ENCODE results near the gene PCP4.
"Not testable (repeated sequence)": the region's sequence is repeated elsewhere in the genome, so short reads cannot be mapped to it uniquely, and the experiment has no call there.

PCP4 gene

DNA sequence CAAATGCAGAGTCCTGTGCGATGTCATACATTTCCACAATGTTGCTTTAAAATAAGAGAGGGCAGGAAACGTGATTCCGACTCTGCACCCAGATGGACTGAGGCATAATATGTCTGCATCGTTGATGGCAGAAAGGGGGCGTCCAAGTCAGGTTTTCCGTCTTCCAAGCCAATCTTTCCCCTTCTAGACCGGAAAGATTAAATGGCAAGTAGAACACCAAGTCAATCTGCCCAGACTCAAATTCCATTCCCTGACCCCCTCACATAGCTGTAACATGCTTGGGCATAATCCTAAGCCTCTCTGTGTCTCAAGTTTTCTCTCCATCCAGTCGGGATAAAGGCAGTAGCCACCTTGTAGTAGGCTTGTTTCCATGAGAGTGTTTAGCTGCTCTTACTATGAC lies 14.4 kb downstream of the PCP4 start:
- Mint-ChIP-seq H3K4me3 (no peak overlapping the region), H3K27me3 (no peaks in the 10 kb centered on the region), H3K36me3 (ENCODE audit: insufficient read depth) (no peaks in the 10 kb centered on the region), H3K4me1 (ENCODE audit: low read depth in 2 of 2) (no peaks in the 10 kb centered on the region), H3K9me3 (peaks cover 7 to 8% of the 10 kb centered on the region in 2 donors), H3K27ac (no peak overlapping the region)
- ATAC-seq (replicated peaks) (no peak), DNase-seq (no peak)

DNA sequence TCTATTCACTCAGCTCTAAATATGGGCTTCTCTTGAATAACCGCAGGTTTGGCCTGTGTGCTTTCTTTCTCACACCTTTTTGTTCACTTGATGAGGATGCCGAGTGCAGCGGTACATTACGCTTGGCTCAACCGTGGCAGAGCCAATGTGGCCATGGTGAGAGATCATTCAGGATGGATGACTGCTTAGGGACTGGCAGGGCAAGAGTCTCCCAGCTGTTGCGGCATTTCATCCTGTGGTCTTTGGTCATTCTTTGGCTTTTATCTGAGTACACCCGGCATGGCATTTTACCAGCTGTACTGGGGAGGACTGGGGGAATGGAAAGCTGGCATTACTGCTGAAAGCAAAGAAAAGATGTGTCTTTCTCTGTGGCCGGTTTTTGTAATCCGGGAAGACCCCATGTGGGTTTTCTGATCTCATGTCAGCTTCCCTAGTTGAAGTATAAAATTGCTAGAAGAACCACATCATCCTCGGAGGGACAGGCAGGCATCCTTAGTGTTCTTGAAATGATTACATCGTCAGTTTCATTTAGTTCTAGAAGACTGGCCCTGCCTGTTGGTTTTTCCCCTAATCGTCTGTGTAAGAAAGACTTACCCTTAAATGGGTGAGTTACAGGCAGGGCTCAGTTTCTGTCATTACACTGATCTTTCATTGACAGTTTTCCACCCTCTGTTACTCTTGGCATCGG lies 15.1 kb downstream of the PCP4 start:
- Mint-ChIP-seq H3K27ac (no peak overlapping the region), H3K27me3 (no peaks in the 10 kb centered on the region), H3K9me3 (peaks cover 7 to 8% of the 10 kb centered on the region in 2 donors), H3K4me3 (no peak overlapping the region), H3K4me1 (ENCODE audit: low read depth in 2 of 2) (no peaks in the 10 kb centered on the region), H3K36me3 (ENCODE audit: insufficient read depth) (no peaks in the 10 kb centered on the region)
- ATAC-seq (replicated peaks) (no peak), DNase-seq (no peak)

DNA sequence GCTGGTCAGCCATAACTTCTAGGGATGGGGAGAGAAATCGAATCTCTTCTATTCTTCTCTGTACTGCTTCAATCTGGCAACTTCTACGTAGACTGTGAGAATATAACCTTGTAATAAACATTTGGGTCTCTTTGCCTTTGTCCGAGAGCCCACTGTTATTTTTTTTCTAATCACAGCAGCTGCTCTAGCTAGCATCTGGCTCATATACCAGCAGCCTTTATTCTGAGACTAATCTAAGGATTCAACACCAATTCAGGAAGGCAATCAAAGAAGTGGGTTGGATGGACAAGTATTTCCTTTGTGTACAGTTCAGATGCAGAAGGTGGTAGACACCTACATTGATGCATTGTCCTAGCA lies 15.6 kb downstream of the PCP4 start:
- no peak overlapping the region for H3K27ac Mint-ChIP-seq
- no peak for DNase-seq
- H3K4me1 Mint-ChIP-seq (ENCODE audit: low read depth in 2 of 2) = no peaks in the 10 kb centered on the region
- H3K9me3 Mint-ChIP-seq = peaks cover 7 to 8% of the 10 kb centered on the region in 2 donors
- ATAC-seq (replicated peaks) = no peak
- no peaks in the 10 kb centered on the region for H3K27me3 Mint-ChIP-seq
- no peaks in the 10 kb centered on the region for H3K36me3 Mint-ChIP-seq (ENCODE audit: insufficient read depth)
- no peak overlapping the region for H3K4me3 Mint-ChIP-seq

DNA sequence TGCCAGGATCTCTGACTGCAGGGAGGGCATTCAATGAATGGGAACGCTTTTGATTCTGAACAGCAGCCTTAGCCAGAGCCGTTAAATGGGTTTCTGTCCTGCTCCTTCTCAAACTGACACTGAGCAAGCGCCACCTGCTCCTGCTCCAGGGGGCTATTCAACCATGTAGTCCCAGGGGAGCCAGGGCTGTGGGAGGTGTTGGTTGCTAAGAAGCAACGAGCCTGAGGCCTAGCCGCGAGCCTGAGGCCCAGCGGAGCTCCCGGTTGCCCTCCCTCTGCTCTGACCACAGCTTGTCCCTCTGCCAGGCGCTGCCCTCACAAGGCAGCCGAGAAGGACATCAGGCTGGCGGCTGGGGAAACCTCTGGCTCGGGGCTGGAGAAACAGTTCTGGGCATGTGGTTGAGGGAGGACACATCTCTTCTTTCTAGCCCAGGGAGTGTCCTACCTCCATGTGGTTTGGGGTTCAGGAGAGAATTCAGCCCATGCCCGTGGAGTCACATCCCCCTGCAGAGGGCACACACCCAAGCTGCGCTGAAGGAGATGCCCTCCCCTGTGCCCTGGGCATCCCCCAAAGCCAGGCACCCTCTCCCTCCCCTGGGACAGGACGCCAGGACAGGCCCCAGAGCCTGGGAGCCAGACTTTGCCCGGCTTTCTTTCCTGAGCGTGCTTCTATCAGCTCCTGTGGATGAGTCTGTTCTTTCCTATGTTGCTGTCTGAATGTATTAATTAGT lies 18.0 kb downstream of the PCP4 start:
- Mint-ChIP-seq H3K27me3 (no peaks in the 10 kb centered on the region), H3K4me1 (ENCODE audit: low read depth in 2 of 2) (no peaks in the 10 kb centered on the region), H3K9me3 (peaks cover 8 to 9% of the 10 kb centered on the region in 2 donors), H3K4me3 (no peak overlapping the region), H3K36me3 (ENCODE audit: insufficient read depth) (no peaks in the 10 kb centered on the region), H3K27ac (no peak overlapping the region)
- DNase-seq (no peak), ATAC-seq (replicated peaks) (no peak)

DNA sequence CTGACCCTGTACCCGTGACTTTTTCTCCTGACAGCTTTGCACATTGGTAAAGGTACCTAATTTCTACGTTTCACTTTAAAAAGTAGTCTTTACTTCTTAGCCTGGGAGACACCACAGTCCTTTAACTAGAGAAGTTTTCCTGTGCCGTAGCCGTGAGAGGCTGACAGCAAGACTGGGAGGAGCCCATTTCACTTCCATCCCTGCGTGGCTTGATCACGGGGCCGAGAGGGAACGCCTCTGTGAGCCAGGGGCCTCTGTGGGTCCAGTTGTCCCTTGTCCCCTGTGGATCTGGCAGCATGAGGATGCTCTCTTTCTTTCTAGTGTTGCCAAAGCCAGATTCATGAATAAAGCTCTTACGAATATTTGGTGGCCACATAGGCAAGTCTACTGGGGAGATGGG lies 21.6 kb downstream of the PCP4 start:
- Mint-ChIP-seq H3K4me3 (no peak overlapping the region), H3K36me3 (ENCODE audit: insufficient read depth) (no peaks in the 10 kb centered on the region), H3K27me3 (no peaks in the 10 kb centered on the region), H3K4me1 (ENCODE audit: low read depth in 2 of 2) (no peaks in the 10 kb centered on the region), H3K9me3 (peaks cover 6 to 10% of the 10 kb centered on the region in 2 donors), H3K27ac (no peak overlapping the region)
- DNase-seq (no peak), ATAC-seq (replicated peaks) (no peak)

DNA sequence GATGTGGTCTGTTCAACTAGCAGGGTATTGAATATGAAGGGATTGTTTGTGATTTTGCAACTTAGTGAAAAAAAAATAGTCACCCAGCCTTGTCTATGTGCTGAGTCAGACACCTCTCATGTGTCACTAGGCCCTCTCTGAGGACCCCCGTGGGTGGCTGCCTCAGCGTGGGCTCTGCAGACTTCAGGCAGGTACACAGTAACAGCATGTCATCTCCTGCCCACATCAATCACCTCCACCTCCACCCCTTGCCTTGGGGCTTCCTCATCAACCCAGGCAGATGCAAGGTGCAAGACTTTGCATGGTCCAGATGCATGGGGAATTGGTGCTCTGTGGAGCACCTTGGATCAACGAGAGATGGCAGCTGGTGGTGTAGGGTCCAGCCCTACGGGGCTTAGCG lies 23.9 kb downstream of the PCP4 start:
- no peak overlapping the region for H3K27ac Mint-ChIP-seq
- H3K9me3 Mint-ChIP-seq = peaks cover 12 to 20% of the 10 kb centered on the region in 2 donors
- H3K36me3 Mint-ChIP-seq (ENCODE audit: insufficient read depth) = no peaks in the 10 kb centered on the region
- no peaks in the 10 kb centered on the region for H3K4me1 Mint-ChIP-seq (ENCODE audit: low read depth in 2 of 2)
- H3K4me3 Mint-ChIP-seq = no peak overlapping the region
- no peaks in the 10 kb centered on the region for H3K27me3 Mint-ChIP-seq
- DNase-seq (no peak), ATAC-seq (replicated peaks) (no peak)

DNA sequence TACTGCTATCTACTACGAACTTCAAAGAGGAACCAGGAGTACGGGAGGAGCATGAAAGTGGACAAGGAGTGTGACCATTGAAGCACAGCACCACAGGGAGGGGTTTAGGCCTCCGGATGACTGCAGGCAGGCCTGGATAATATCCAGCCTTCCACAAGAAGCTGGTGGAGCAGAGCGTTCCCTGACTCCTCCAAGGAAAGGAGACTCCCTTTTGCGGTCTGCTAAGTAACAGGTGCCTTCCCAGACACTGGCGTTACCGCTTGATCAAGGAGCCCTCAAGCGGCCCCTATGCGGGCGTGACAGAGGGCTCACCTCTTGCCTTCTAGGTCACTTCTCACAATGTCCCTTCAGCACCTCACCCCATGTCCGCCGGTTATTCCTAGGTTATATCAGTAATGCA lies 24.6 kb downstream of the PCP4 start:
- not testable (repeated sequence) for H3K36me3 Mint-ChIP-seq (ENCODE audit: insufficient read depth); H3K4me3 Mint-ChIP-seq; H3K27ac Mint-ChIP-seq; DNase-seq; ATAC-seq (replicated peaks); H3K4me1 Mint-ChIP-seq (ENCODE audit: low read depth in 2 of 2); H3K27me3 Mint-ChIP-seq
- peaks cover 12 to 22% of the 10 kb centered on the region in 2 donors for H3K9me3 Mint-ChIP-seq

DNA sequence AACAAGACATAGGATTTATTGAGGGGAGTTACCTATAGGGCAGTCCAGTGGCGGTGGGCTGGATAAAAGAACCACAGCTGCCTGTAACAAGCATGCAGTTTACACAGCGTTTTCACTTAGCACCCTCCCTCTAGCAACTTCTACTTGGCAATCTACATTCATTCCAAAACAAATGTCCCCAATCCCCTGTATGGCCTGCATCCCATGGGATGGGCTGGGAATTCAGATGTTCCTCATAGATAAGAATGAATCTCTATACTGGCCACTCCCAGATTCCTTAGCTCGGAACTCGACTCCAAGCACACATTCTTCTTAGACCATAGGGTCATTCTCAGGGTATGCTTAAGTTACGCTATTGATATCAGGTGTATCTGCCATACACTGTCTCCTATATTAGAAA lies 33.3 kb downstream of the PCP4 start:
- Mint-ChIP-seq H3K27ac (no peak overlapping the region), H3K27me3 (no peaks in the 10 kb centered on the region), H3K4me3 (no peak overlapping the region), H3K4me1 (ENCODE audit: low read depth in 2 of 2) (no peaks in the 10 kb centered on the region), H3K36me3 (ENCODE audit: insufficient read depth) (peaks cover 4% of the 10 kb centered on the region), H3K9me3 (peaks cover 5 to 7% of the 10 kb centered on the region in 2 donors)
- ATAC-seq (replicated peaks) = no peak
- no peak for DNase-seq

DNA sequence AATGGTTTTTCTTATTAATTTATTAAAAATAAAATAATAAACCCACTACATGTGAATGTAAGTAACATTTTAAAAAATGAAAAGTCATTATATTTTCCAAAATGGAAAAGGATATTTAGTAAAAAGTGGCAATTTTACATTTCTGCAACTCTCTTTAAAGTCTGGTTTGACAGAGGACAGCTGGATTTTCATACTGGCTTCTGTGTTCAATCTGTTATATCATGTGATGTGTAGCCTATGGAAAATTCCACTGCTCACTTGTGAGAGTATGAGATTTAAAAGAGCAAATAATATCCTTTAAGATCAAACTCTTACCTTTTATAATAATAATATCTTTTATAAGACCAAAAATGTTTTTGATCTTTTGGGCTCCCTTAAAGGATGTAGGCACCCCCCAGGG lies 33.7 kb downstream of the PCP4 start:
- Mint-ChIP-seq H3K4me3 (no peak overlapping the region), H3K9me3 (peaks cover 4 to 5% of the 10 kb centered on the region in 2 donors), H3K27me3 (no peaks in the 10 kb centered on the region), H3K36me3 (ENCODE audit: insufficient read depth) (peaks cover 4% of the 10 kb centered on the region), H3K27ac (no peak overlapping the region), H3K4me1 (ENCODE audit: low read depth in 2 of 2) (no peaks in the 10 kb centered on the region)
- ATAC-seq (replicated peaks) = no peak
- no peak for DNase-seq

DNA sequence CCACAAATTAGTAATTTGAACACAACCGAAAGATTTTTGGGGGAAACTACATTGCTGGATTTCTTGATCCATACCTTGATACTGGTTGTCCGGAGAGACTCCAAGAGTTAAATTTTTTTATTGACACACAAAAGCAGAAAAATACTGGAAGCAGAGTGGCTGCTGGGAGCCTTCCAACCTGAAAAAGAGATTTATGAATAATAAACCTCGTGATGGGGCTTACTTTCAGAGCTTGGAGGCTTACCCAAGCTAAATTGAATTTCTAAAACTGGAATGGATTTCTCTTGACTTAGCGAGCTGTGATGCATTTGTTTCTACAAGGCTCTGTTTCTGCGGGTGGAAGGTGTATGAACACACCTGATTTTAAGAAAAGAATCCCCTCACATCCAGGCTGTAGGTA lies 35.7 kb downstream of the PCP4 start:
- Mint-ChIP-seq H3K36me3 (ENCODE audit: insufficient read depth) (peaks cover 4% of the 10 kb centered on the region), H3K4me1 (ENCODE audit: low read depth in 2 of 2) (no peaks in the 10 kb centered on the region), H3K27me3 (no peaks in the 10 kb centered on the region), H3K27ac (no peak overlapping the region), H3K4me3 (no peak overlapping the region), H3K9me3 (peaks cover 0 to 5% of the 10 kb centered on the region in 2 donors)
- no peak for DNase-seq
- ATAC-seq (replicated peaks) = no peak

DNA sequence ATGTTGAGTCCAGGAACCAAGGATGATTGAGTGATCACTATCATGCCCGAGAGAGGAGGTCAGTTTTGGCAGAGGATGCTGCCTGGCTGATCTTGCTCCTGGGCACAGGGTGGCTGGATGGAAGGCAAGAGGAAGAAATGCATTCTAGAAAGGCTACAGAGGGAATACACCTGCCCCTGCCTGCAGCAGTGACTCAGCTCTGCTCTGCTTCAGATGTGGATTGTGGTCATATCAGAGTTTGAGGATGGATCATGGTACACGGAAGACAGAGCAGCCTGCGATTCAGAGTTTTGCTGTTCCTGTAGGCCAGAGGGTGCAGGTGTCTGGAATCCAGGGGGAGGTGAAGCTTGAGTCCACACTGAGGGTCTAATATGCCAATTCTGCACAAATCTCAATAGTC lies 37.2 kb downstream of the PCP4 start:
- Mint-ChIP-seq H3K4me1 (ENCODE audit: low read depth in 2 of 2) (no peaks in the 10 kb centered on the region), H3K9me3 (peaks cover 0 to 5% of the 10 kb centered on the region in 2 donors), H3K27ac (no peak overlapping the region), H3K27me3 (no peaks in the 10 kb centered on the region), H3K4me3 (no peak overlapping the region), H3K36me3 (ENCODE audit: insufficient read depth) (peaks cover 4% of the 10 kb centered on the region)
- ATAC-seq (replicated peaks) (no peak), DNase-seq (no peak)

DNA sequence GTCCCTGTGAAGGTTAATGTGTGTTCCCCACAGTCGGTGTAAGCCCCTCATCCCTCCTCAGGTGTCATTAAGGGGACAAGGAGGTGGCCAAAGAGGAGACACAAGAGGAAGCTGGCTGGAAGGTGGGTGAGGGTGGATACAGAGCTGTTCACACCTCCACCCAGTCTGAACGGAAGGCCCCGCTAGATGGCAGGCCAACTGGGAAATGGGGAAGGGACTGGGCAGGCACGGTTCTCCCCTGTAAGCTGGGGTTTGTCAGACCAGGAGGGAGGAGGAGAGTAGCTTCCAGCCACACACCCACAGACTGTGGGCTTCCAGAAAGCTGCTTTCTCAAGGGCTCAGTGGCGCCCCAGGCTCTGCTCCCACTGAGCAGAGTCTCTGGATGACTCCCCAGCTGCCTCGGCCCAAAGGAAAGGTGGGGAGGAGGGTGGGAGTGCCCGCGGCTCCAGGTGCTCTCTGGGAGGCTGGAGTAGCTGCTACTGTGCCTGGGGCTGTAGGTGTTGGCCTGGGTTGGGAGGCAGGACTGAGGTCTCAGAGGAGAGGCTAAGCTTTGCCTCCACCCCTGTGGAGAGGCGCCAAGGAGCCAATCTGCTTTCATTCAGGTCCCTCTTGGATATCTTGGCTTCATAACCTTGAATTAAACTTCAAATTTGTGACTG lies 41.2 kb downstream of the PCP4 start:
- no peak for ATAC-seq (replicated peaks)
- H3K4me1 Mint-ChIP-seq (ENCODE audit: low read depth in 2 of 2) = peaks cover 0 to 2% of the 10 kb centered on the region in 2 donors
- peaks cover under 1% of the 10 kb centered on the region for H3K36me3 Mint-ChIP-seq (ENCODE audit: insufficient read depth)
- peaks cover 11% of the 10 kb centered on the region in 2 donors for H3K9me3 Mint-ChIP-seq
- H3K27me3 Mint-ChIP-seq = peaks cover 0 to 10% of the 10 kb centered on the region in 2 donors
- H3K27ac Mint-ChIP-seq = no peak overlapping the region
- no peak overlapping the region for H3K4me3 Mint-ChIP-seq
- no peak for DNase-seq

DNA sequence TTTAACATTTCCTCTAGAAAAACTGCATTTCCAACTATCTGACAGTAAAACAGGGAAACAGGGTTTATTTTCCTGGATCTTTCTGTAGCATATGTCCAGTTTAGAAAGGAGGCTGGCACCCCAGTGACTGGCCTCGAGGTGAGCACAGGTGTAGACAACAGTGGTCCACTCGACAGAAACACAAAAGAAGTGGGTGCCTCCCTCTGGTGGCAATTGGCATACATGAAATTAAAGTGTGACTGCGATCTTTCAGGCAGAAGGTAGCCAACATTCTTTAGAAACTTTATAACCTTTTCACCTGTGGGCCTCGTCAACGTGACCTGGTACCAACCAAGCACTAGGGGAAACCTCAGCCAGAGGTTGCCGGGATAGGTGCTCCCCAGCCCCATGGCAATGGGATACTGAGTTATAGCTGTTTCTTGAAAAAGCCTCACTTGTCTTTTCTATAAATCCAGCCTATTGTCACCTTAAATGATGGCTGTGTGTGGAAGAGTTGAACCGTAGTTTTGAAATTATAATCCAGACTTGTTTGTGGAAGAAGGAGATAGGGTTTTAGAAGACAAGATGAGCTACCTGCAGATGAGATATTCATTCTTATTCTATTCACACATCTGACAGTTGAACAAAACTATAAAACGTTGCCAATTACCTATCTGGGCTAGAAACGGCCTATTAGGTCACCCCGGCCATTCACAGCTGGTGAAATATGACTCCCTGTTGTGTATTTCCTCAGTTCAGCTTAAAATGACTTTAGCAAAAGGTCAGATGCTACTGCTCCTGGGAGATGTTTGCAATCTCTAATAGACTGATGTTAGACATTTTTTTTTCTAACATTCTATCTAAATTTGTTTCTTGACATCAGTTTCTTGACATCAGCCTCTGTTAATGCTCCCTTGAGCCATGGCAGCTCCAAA lies 44.3 kb downstream of the PCP4 start:
- Mint-ChIP-seq H3K4me3 (no peak overlapping the region), H3K27me3 (peaks cover 0 to 10% of the 10 kb centered on the region in 2 donors), H3K27ac (no peak overlapping the region), H3K36me3 (ENCODE audit: insufficient read depth) (no peaks in the 10 kb centered on the region), H3K9me3 (peaks cover 12 to 13% of the 10 kb centered on the region in 2 donors), H3K4me1 (ENCODE audit: low read depth in 2 of 2) (peaks cover 0 to 2% of the 10 kb centered on the region in 2 donors)
- DNase-seq = no peak
- ATAC-seq (replicated peaks) = no peak
